K562 (cell line): ENCODE data around the gene LRRC25. TPM values are rescaled to one million over a fixed set of nuclear protein-coding genes. Genes with fewer than 3 reads are reported as not detected.

Experiments used
- ARID3A ChIP-seq: IDR thresholded peaks from 2 replicates; pipeline ENCODE4 v1.6.1; 2012; ENCODE audit warnings: low read depth, low read length, improper control_type of control experiment, borderline replicate concordance
- BCL6 ChIP-seq: fragments of 250-450 bp; sonication (Bioruptor Pico); IDR thresholded peaks from 2 replicates; pipeline ENCODE4 v1.4.0; 2020
- DDX20 ChIP-seq: fragments of 450-650 bp; IDR thresholded peaks from 2 replicates; pipeline ENCODE4 v1.6.1; 2016; ENCODE audit warnings: missing genetic modification characterization, low read depth, mild to moderate bottlenecking, missing compliant biosample characterization, moderate library complexity
- EGR1 ChIP-seq: fragments of 450-650 bp; conservative IDR thresholded peaks from 2 replicates; pipeline ENCODE4 v1.6.1; 2017; ENCODE audit warnings: mild to moderate bottlenecking
- ELK1 ChIP-seq: sonication (generic); formaldehyde crosslinking; IDR thresholded peaks from 2 replicates; pipeline ENCODE4 v1.8.1; 2022; ENCODE audit warnings: missing genetic modification reagents
- ESRRB ChIP-seq: fragments of 250-450 bp; sonication (Bioruptor Pico); IDR thresholded peaks from 2 replicates; pipeline ENCODE4 v1.5.0; 2020; ENCODE audit warnings: mild to moderate bottlenecking, moderate library complexity, borderline replicate concordance
- FOXP1 ChIP-seq: sonication (generic); formaldehyde crosslinking; IDR thresholded peaks from 2 replicates; pipeline ENCODE4 v1.8.0; 2022; ENCODE audit warnings: mild to moderate bottlenecking, missing genetic modification reagents
- HBP1 ChIP-seq: fragments of 450-650 bp; formaldehyde crosslinking; IDR thresholded peaks from 2 replicates; pipeline ENCODE4 v1.4.0; 2022; ENCODE audit warnings: missing genetic modification characterization
- HNRNPL ChIP-seq: fragments of 200-400 bp; formaldehyde crosslinking; IDR thresholded peaks from 2 replicates; pipeline ENCODE4 v1.6.1; 2017; ENCODE audit warnings: low read depth, mild to moderate bottlenecking, low read length
- ILF3 ChIP-seq: fragments of 450-650 bp; IDR thresholded peaks from 2 replicates; pipeline ENCODE4 v1.6.1; 2018; ENCODE audit warnings: antibody characterized with exemption, mild to moderate bottlenecking, moderate library complexity, borderline replicate concordance
- MEF2A ChIP-seq: IDR thresholded peaks from 2 replicates; pipeline ENCODE4 v1.6.1; 2011; ENCODE audit warnings: low read depth, mild to moderate bottlenecking, low read length, moderate library complexity; ENCODE audit not compliant: control insufficient read depth
- MYNN ChIP-seq, 2 experiments: sonication (generic); formaldehyde crosslinking in 1 of 2; IDR thresholded peaks; 2 replicates each; pipeline versions ENCODE4 v1.5.0 to v1.6.1; 2016 to 2020; ENCODE audit warnings: antibody characterized with exemption in 1 of 2, missing genetic modification reagents in 1 of 2
- NFXL1 ChIP-seq: fragments of 450-650 bp; formaldehyde crosslinking; IDR thresholded peaks from 2 replicates; pipeline ENCODE4 v1.4.0; 2021; ENCODE audit warnings: mild to moderate bottlenecking
- PHF20 ChIP-seq: fragments of 450-650 bp; IDR thresholded peaks from 2 replicates; pipeline ENCODE4 v1.6.1; 2018; ENCODE audit not compliant: partially characterized antibody
- POLR2H ChIP-seq: IDR thresholded peaks from 2 replicates; pipeline ENCODE4 v1.6.1; 2016; ENCODE audit warnings: missing genetic modification characterization, low read depth, mild to moderate bottlenecking, control low read depth, missing compliant biosample characterization, moderate library complexity
- RBM25 ChIP-seq: fragments of 200-400 bp; formaldehyde crosslinking; IDR thresholded peaks from 2 replicates; pipeline ENCODE4 v1.6.1; 2018; ENCODE audit warnings: low read length, low read depth, moderate library complexity; ENCODE audit not compliant: severe bottlenecking
- SIRT6 ChIP-seq: IDR thresholded peaks from one replicate; pipeline ENCODE4 v1.6.1; 2012; ENCODE audit warnings: low read depth, mild to moderate bottlenecking, control low read depth, inconsistent platforms, low read length, moderate library complexity
- SMARCB1 ChIP-seq: IDR thresholded peaks from 2 replicates; pipeline ENCODE4 v1.6.1; 2011; ENCODE audit warnings: improper control_type of control experiment, low read depth; ENCODE audit not compliant: insufficient read length
- VEZF1 ChIP-seq: fragments of 200-800 bp; sonication (Bioruptor generic); IDR thresholded peaks from 2 replicates; pipeline ENCODE4 v1.6.1; 2017; ENCODE audit warnings: missing genetic modification characterization, missing compliant biosample characterization
- ZNF184 ChIP-seq: sonication (generic); formaldehyde crosslinking; IDR thresholded peaks from 2 replicates; pipeline ENCODE4 v1.5.0; 2020; ENCODE audit warnings: missing genetic modification reagents
- ZNF24 ChIP-seq: fragments of 450-650 bp; IDR thresholded peaks from 2 replicates; pipeline ENCODE4 v1.6.1; 2016
- ZNF436 ChIP-seq: fragments of 250-450, 450-650 bp; sonication (Bioruptor Pico); formaldehyde crosslinking; IDR thresholded peaks from 2 replicates; pipeline ENCODE4 v1.7.0; 2020; ENCODE audit warnings: mild to moderate bottlenecking
- ZZZ3 ChIP-seq: fragments of 450-650 bp; IDR thresholded peaks from 2 replicates; pipeline ENCODE4 v1.6.1; 2016; ENCODE audit warnings: antibody characterized with exemption, mild to moderate bottlenecking, moderate library complexity
- polyA plus RNA-seq, 8 experiments: library from polyadenylated mRNA; depleted of rRNA in 4 of 8; stranded (reverse) in 5 of 8; unstranded in 3 of 8; fragments of >200 nt; fragmentation: Nextera tagmentation in 2 of 8; fragmentation: Illumina TruSeq in 1 of 8; extraction: Ambion mirVana in 2 of 8; extraction: Trizol in 1 of 8; gene quantifications; 2 replicates each; pipeline versions ENCODE4 v1.2.1 to v1.2.3, GENCODE V29; 2011 to 2014; ENCODE audit warnings: inconsistent platforms in 1 of 8, missing spikeins in 1 of 8
- total RNA-seq, 7 experiments: library from RNA; depleted of rRNA in 6 of 7; stranded (reverse); fragments of >200 nt in 6 of 7; fragmentation: Illumina TruSeq in 2 of 7; extraction: Trizol in 2 of 7; gene quantifications; 2 replicates each; pipeline versions ENCODE4 v1.2.1 to v1.2.3, GENCODE V29; 2011 to 2021; ENCODE audit warnings: low replicate concordance in 1 of 7

LRRC25 gene
- total and polyA plus RNA-seq, 9 of the 15 experiments (the other 6 are each of a cell fraction or from before 2014, with no cell fraction given): 0.07 to 0.36 (median 0.10) TPM; not detected in 3

- peak; percentile 76 for TF ChIP-seq ZNF24
- TF ChIP-seq MEF2A: 0 out of 2 replicates have a peak, but pooled peaks have one; percentile 24
- peak; percentile 97 for TF ChIP-seq VEZF1 (CRISPR knock-in tag)
- no peak for TF ChIP-seq ESRRB
- no peak for TF ChIP-seq ELK1 (CRISPR knock-in tag)
- no peak for TF ChIP-seq ARID3A
- TF ChIP-seq BCL6 (CRISPR knock-in tag): no peak
- TF ChIP-seq ZZZ3: no peak
- TF ChIP-seq RBM25: no peak
- no peak for TF ChIP-seq ZNF184 (CRISPR knock-in tag)
- TF ChIP-seq DDX20: no peak; the same call in 1 of the 2 replicates
- no peak for TF ChIP-seq PHF20
- no peak for TF ChIP-seq SIRT6
- TF ChIP-seq FOXP1 (CRISPR knock-in tag): peak; percentile 94
- TF ChIP-seq EGR1: peak; percentile 82
- peak; percentile 82 for TF ChIP-seq MYNN (IDR thresholded peaks at IDR 0.05)
- TF ChIP-seq MYNN (CRISPR knock-in tag; IDR thresholded peaks at IDR 0.05): no peak
- TF ChIP-seq HBP1 (CRISPR knock-in tag): no peak
- no peak for TF ChIP-seq ILF3
- peak; percentile 99 for TF ChIP-seq POLR2H (tag)
- peak; percentile 51 for TF ChIP-seq SMARCB1
- TF ChIP-seq ZNF436: 0 out of 2 replicates have a peak, but pooled peaks have one; percentile 33
- TF ChIP-seq NFXL1: no peak
- no peak for TF ChIP-seq HNRNPL
Observed at GRCh38 chr19:18385675-18386542, 11.5 kb downstream of the LRRC25 start, which contains the start of gene GDF15 (continued).
